Dendritic cell treated with granulocyte-macrophage colony-stimulating factor and Interleukin-4, amounts not matched to agents 40 ng/mL and 50 ng/mL, for 4 days (primary cell): Measurements from ENCODE around the gene MIGA1.
"Not testable (repeated sequence)": the region's sequence is repeated elsewhere in the genome, so short reads cannot be mapped to it uniquely, and the experiment has no call there.

Experiments used
- H3K27ac Mint-ChIP-seq: one replicate; pipeline ENCODE4 v1.8.0; 2022; ENCODE audit warnings: mild to moderate bottlenecking, mixed read lengths
- H3K27me3 Mint-ChIP-seq: one replicate; pipeline ENCODE4 v1.8.0; 2022; ENCODE audit warnings: mild to moderate bottlenecking, mixed read lengths
- H3K36me3 Mint-ChIP-seq: one replicate; pipeline ENCODE4 v1.8.0; 2022; ENCODE audit warnings: low read depth, mixed read lengths
- H3K4me1 Mint-ChIP-seq: one replicate; pipeline ENCODE4 v1.8.0; 2022; ENCODE audit warnings: low read depth, mixed read lengths
- H3K4me3 Mint-ChIP-seq: one replicate; pipeline ENCODE4 v1.8.0; 2022; ENCODE audit warnings: mild to moderate bottlenecking, moderate library complexity, mixed read lengths
- H3K9me3 Mint-ChIP-seq: one replicate; pipeline ENCODE4 v1.8.0; 2022; ENCODE audit warnings: mixed read lengths
- intact Hi-C: fragments of 100-400 bp; cut with micrococcal nuclease; formaldehyde crosslinking; loops from one replicate; pipeline ENCODE4 v1.15.0; 2022

MIGA1 gene, protein sequence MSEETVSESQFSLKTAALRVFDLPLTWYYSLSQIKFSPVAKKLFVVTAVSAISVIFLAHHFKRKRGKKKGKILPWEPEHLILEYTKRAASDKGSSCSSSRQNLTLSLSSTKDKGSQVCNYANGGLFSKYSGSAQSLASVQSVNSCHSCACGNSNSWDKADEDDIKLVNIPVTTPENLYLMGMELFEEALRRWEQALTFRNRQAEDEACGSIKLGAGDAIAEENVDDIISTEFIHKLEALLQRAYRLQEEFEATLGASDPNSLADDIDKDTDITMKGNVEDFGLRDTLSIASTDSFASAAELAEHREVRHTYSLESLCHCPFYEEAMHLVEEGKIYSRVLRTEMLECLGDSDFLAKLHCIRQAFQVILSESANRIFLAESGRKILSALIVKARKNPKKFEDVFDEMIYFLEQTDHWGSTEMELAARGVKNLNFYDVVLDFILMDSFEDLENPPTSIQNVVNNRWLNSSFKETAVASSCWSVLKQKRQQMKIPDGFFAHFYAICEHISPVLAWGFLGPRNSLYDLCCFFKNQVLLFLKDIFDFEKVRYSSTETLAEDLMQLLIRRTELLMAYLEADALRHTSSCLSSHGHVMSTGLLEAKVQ

DNA sequence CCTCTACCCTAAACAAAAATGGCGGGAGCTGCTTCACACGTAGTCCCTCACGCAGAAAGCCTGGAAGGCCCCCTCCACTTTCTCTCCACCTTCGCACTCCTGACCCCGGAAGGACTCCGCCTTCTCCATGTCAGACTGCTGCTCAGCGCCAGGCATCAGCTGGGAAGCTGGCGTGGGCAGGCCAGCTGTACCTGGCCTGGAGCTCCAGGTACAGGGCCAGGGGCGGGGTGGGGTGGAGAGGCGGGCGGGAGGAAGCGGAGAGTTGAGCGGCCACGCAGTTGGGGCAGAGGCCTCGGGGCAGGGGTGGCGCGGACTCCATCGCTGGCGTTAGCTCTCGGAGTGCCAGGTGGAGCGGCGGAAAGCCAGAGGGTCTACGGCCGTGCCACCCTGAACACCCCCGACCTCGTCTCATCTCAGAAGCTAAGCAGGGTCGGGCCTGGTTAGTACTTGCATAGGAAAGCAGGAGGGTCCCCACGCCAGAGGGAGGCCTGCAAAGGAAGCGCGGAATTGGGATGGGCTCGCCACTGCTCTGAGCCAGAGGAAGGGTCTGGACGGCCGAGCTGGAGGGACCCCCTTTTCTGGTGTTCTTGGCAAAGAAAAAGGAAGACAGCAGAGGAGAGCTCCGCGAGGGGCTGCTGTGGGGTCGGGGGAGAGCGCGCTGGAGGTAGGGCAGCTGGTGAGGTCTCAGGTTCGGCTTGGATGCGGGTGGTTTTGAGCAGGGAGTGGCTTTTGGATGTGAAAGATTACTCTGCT, at the start of gene MIGA1:
MIGA1 (plus strand) TSS at position 121 of the 753 bp plus-strand sequence. CDS start 3,604 bp downstream, outside the sequence.
- peaks cover 15% of the 10 kb centered on the region for H3K4me1 Mint-ChIP-seq
- intact Hi-C loops, result loop anchor here (1.0 kb wide), 1 partner anchor 20 kb away; the partner anchor contains the start of gene USP33
- H3K27ac Mint-ChIP-seq, result peak within 1 kb of the TSS; percentile 80
- peak within 1 kb of the TSS; percentile 92 for H3K4me3 Mint-ChIP-seq
- no peaks in the 10 kb centered on the region for H3K9me3 Mint-ChIP-seq
- H3K36me3 Mint-ChIP-seq, result peaks cover 23% of the 10 kb centered on the region
- H3K27me3 Mint-ChIP-seq, result no peaks in the 10 kb centered on the region

DNA sequence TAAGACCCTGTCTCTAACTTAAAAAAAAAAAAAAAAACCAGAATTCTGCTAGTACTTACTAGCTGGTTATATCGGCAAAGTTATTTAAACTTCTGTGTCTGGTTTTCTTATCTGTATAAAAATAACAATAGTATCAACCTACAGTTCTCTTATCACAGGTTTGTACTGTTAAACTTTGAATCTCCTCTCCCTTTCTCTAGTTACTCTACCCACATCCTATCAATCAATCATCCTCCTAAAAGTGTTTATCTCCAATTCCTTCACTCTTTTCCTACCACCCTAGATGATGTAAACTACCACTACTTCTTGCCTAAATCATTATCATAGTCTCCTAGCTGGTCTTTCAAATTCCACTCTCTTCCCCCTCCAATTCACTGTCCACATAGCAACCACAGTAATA, 47.4 kb upstream of the MIGA1 start:
- Mint-ChIP-seq H3K4me3 (no peak overlapping the region), H3K9me3 (no peaks in the 10 kb centered on the region), H3K27ac (no peak overlapping the region), H3K4me1 (no peaks in the 10 kb centered on the region), H3K27me3 (no peaks in the 10 kb centered on the region), H3K36me3 (peaks cover 83% of the 10 kb centered on the region)
- intact Hi-C loops, result no loop called here

DNA sequence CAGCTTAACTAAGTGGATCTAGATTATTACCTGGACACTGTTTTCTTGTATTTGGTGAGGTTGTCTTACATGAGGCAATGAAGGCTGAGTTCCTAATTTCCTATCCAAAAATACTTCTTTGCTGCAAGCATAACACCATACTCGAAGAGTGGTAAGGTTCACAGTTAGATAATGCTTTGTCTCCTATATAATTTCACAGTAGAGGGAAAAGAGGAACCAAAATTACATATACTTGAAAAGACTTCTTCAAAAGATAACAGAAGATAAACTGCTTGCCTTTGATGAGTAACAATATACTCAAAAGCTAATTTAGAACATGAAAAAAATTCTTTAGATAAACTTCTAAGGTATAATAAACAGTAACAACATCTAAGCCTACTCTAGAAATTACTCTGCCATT, 40.2 kb upstream of the MIGA1 start:
- intact Hi-C loops, result no loop called here
- no peak overlapping the region for H3K27ac Mint-ChIP-seq

DNA sequence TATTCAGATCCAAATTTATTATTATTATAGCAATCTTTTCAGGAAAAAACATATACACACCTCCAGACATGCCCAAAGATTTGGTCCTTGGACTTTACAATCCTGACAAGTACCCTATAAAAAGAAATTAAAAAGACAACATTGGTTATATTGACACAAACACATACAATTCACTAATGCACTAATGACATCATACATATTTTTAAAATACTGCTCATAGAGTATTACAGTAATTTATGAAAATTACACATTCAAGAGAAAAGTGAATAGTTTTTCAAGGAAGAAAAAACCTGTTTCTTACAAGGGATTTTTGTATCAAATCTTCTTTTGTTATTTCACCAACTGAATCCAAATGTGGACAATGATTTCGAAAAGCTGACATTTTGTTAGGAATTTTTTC, 38.1 kb upstream of the MIGA1 start:
- H3K9me3 Mint-ChIP-seq, result no peaks in the 10 kb centered on the region
- peaks cover 14% of the 10 kb centered on the region for H3K4me1 Mint-ChIP-seq
- H3K36me3 Mint-ChIP-seq, result peaks cover 49% of the 10 kb centered on the region
- intact Hi-C loops, result no loop called here
- H3K27ac Mint-ChIP-seq, result no peak overlapping the region
- H3K4me3 Mint-ChIP-seq, result no peak overlapping the region
- no peaks in the 10 kb centered on the region for H3K27me3 Mint-ChIP-seq

More for the DNA sequence above, 40.2 kb upstream of the MIGA1 start:
- peaks cover 42% of the 10 kb centered on the region for H3K36me3 Mint-ChIP-seq
- no peak overlapping the region for H3K4me3 Mint-ChIP-seq
- no peaks in the 10 kb centered on the region for H3K9me3 Mint-ChIP-seq
- H3K4me1 Mint-ChIP-seq, result no peaks in the 10 kb centered on the region
- H3K27me3 Mint-ChIP-seq, result no peaks in the 10 kb centered on the region

DNA sequence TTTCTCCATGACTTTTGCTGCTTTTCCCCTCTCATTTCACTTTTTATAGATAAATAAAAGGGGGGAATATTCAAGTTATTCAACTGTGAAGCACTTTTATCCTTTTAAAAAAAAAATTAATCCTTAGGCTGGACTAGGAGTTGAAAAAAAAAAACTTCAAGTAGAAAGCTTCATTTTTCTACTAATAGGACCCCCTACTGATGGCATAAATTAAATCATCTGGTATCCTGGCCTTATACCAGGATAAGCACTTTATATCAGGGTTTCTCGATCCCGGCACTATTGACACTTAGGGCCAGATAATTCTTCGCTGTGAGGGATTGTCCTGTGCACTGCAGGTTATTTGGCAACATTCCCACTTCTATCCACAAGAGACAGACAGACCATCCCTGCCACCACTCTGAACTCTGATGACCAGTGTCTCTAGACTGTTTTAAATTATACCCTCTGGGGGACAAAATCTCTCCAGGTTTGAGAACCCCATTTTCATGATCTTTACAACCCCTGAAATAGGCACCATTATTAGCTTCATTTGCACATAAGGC, 37.4 kb upstream of the MIGA1 start:
- peaks cover 44% of the 10 kb centered on the region for H3K36me3 Mint-ChIP-seq
- intact Hi-C loops, result no loop called here
- no peak overlapping the region for H3K27ac Mint-ChIP-seq
- H3K4me3 Mint-ChIP-seq, result no peak overlapping the region
- no peaks in the 10 kb centered on the region for H3K9me3 Mint-ChIP-seq
- no peaks in the 10 kb centered on the region for H3K27me3 Mint-ChIP-seq
- peaks cover 18% of the 10 kb centered on the region for H3K4me1 Mint-ChIP-seq

DNA sequence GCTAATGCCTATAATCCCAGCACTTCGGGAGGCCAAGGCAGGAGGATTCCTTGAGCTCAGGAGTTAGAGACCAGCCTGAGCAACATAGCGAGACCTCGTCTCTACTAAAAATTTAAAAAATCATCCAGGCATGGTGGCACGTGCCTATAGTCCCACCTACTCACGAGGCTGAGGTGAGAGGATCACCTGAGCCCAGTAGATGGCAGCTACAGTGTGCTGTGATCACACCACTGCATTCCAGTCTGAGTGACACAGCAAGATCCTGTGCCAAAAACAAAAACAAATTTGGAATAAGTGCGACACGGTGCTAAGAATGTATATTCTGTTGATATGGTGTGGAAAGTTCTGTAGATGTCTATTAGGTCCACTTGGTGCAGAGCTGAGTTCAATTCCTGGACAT, 34.9 kb upstream of the MIGA1 start:
- no peak overlapping the region for H3K27ac Mint-ChIP-seq
- H3K27me3 Mint-ChIP-seq, result no peaks in the 10 kb centered on the region
- intact Hi-C loops, result no loop called here

DNA sequence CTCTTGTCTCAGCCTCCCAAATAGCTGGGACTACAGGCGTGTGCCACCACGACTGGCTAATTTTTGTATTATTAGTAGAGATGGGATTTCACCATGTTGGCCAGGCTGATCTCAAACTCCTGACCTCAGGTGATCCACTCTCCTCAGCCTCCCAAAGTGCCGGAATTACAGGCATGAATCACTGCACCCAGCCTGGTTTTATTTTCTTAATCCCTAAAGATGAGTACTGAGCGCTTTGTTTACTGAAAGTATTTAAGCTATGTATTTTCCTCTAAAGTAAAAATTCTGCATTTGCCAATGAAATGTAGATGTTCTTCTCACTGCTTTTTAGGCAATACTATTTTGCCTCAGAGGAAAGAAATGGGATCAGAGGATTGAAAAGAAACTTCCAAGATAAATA, 30.0 kb upstream of the MIGA1 start:
- H3K27me3 Mint-ChIP-seq, H3K9me3 Mint-ChIP-seq, H3K27ac Mint-ChIP-seq, H3K4me3 Mint-ChIP-seq, intact Hi-C loops: not testable (repeated sequence)
- Mint-ChIP-seq H3K4me1 (peaks cover 34% of the 10 kb centered on the region), H3K36me3 (peaks cover 29% of the 10 kb centered on the region)

More for the DNA sequence above, 34.9 kb upstream of the MIGA1 start:
- Mint-ChIP-seq H3K4me1 (peaks cover 34% of the 10 kb centered on the region), H3K9me3 (no peaks in the 10 kb centered on the region), H3K36me3 (peaks cover 32% of the 10 kb centered on the region), H3K4me3 (no peak overlapping the region)

DNA sequence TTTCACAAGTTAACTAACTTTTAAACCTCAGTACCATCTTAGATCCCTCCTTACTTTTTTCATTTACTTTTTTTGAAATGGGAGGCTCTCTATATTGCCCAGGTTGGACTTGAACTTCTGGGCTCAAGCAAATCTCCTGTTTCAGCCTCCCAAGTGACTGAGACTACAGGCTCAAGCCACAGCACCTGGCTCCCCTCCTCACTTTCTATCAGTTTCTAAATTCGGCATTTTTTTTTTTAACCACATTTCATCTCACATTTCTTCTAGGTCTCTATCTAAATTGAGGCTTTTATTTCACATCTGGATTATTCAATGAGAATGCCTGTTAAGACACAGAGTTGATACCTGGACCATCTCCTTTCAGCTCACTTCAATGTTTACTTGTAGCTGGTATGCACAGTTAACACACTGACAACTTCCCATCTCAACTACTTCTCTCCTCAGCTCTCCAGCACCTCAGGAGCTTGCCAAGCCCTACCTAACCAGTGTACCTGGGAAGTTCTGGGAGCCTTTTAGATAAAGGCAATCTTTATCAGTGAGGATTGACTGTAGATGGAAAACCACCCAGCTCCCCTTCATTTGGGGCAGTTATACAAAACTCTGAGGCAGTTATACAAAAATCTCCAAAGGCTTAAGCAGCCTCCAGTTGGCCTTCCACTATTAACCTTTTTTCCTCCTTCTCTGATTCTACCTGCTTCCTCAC, 23.2 kb upstream of the MIGA1 start:
- no peak overlapping the region for H3K4me3 Mint-ChIP-seq
- intact Hi-C loops, result loop anchor here (5.0 kb wide), 1 partner anchor 74 kb away; the partner anchor contains the start of gene ZZZ3
- no peaks in the 10 kb centered on the region for H3K9me3 Mint-ChIP-seq
- H3K27ac Mint-ChIP-seq, result peak overlapping the region; percentile 3
- H3K27me3 Mint-ChIP-seq, result no peaks in the 10 kb centered on the region
- H3K4me1 Mint-ChIP-seq, result peaks cover 22% of the 10 kb centered on the region
- H3K36me3 Mint-ChIP-seq, result peaks cover 19% of the 10 kb centered on the region

DNA sequence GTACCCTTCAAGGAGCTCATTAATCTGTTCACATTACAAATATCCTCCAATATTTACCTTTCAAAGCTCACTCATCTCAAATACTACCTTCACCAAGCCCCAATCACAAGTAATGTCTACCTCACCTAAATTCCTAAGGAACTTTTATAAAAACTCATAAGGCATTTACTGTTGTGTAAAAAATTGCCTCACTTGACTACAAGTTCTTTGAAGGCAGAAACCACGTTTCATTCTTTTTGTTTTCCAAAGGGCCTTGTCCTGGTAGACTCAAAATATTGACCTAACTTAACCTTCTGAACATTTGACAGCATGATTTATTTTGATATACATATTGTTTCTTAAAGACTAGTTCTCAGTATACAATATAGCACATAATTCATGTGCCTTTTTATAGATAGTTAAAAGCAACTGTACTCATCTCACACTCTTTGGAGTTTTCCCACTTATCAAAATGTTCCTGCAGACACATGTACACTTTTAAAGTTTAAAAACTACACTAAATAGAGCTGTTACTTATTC, 22.3 kb upstream of the MIGA1 start:
- Mint-ChIP-seq H3K4me1 (peaks cover 28% of the 10 kb centered on the region), H3K4me3 (no peak overlapping the region), H3K36me3 (peaks cover 13% of the 10 kb centered on the region), H3K27me3 (no peaks in the 10 kb centered on the region), H3K27ac (no peak overlapping the region), H3K9me3 (no peaks in the 10 kb centered on the region)
- intact Hi-C loops, result loop anchor here (5.0 kb wide), 1 partner anchor 75 kb away; the partner anchor contains the start of gene ZZZ3

DNA sequence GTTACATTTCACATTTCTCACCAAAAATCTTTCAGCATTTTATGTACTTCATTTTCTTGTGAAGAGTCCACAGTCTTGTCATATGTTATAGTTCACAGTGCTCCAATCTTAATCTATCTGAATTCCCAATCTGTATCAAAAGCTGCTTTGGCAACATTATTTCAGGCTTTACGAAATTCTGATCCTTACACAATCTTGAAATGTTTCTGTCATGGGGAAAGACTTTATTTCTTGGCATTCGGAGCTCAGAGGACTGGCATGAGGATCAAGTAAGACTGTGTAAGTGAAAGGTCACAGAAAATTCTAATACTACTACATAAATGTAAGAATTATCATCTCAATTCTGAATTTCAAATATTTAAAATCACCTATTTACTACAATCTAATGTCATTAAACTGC, 21.8 kb upstream of the MIGA1 start:
- Mint-ChIP-seq H3K4me1 (peaks cover 32% of the 10 kb centered on the region), H3K27me3 (no peaks in the 10 kb centered on the region), H3K36me3 (peaks cover 13% of the 10 kb centered on the region), H3K9me3 (no peaks in the 10 kb centered on the region), H3K27ac (no peak overlapping the region), H3K4me3 (no peak overlapping the region)
- intact Hi-C loops, result loop anchor here (5.0 kb wide), 1 partner anchor 75 kb away; the partner anchor contains the start of gene ZZZ3

DNA sequence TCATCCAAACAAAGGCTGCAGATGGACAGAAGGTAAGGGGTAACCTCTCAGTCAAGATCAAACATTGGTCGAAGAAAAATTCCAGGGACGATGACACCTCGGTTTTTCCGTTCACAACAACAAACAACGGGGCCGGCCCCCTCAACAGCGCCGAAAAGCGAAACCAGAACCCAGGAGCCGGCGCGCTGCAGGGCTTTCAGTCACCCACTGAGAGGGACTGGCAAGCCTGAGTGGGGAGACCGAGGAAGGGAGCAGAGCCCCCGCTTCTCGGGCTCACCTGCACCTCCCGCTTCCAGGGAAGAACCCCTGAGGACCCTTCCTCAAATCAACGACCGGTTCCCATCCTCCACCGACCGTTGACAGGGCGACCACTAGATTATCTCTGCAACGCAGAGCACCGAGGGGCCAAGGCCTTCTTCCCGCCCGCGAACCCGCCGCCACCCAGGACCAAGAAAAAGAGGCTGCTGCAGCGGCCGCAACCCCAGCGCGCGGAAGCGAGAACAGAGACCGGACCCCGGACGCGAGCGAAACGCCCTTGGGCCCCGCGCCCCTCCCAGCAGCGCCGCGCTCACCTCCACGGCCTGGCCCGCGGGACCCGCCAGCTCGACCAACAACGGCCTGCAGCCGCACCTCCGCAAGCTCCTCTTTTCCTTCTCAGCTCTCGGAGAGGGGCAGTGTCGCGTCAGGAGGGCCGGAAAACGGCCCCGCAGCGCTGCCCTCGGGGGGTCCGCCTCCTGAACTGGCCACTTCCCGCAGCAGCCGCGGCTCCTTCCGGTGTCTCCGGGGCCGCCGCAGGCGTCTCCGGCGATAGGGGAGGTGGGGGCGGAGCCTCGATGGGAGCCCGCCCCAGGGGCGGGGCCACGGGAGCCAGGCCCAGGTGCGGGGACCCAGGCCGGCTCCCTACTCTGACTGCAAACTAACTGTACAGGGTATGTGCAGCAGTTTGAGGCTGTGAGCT, 20.1 kb upstream of the MIGA1 start, which contains the start of gene USP33:
USP33 (minus strand) TSS at position 782 of the 958 bp plus-strand sequence. CDS start 18,155 bp downstream, outside the sequence.
- intact Hi-C loops, result loop anchor here (1.0 to 5.0 kb wide), 2 partner anchors 20 to 77 kb away; partner anchors contain the start of genes MIGA1 and ZZZ3
- H3K9me3 Mint-ChIP-seq, result no peaks in the 10 kb centered on the region
- no peaks in the 10 kb centered on the region for H3K27me3 Mint-ChIP-seq
- peak within 1 kb of the TSS; percentile 94 for H3K27ac Mint-ChIP-seq
- H3K4me1 Mint-ChIP-seq, result peaks cover 32% of the 10 kb centered on the region
- H3K36me3 Mint-ChIP-seq, result peaks cover 13% of the 10 kb centered on the region
- H3K4me3 Mint-ChIP-seq, result peak within 1 kb of the TSS; percentile 95

DNA sequence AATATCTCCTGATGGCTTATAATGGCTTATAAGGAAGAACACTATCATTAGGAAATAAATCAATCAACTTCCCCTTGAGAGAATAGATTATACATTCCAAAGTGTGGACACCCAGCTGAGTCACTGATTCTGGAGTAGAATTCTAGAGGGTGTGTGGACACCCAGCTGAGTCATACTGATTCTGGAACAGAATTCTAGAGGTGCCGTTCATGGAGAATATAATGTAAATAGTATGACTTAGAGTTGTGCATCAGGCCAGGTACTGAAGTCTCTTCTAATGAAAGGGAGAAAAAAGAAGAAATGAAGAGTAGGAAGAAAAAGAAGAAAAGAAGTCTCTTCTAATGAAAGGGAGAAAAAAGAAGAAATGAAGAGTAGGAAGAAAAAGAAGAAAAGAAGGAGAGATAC, 17.4 kb upstream of the MIGA1 start:
- no peaks in the 10 kb centered on the region for H3K9me3 Mint-ChIP-seq
- intact Hi-C loops, result no loop called here
- H3K4me3 Mint-ChIP-seq, result no peak overlapping the region
- no peaks in the 10 kb centered on the region for H3K27me3 Mint-ChIP-seq
- H3K27ac Mint-ChIP-seq, result no peak overlapping the region
- H3K36me3 Mint-ChIP-seq, result peaks cover 13% of the 10 kb centered on the region
- H3K4me1 Mint-ChIP-seq, result peaks cover 16% of the 10 kb centered on the region
